Measurements from ENCODE around the gene SLC5A5. TPM values are rescaled to one million over a fixed set of nuclear protein-coding genes. Genes with fewer than 3 reads are reported as not detected.
"Not testable (repeated sequence)": the region's sequence is repeated elsewhere in the genome, so short reads cannot be mapped to it uniquely, and the experiment has no call there.

Gene SLC5A5
- total RNA-seq, 1 donor from 2014 or later: not detected

- TF ChIP-seq, protein P1, sequence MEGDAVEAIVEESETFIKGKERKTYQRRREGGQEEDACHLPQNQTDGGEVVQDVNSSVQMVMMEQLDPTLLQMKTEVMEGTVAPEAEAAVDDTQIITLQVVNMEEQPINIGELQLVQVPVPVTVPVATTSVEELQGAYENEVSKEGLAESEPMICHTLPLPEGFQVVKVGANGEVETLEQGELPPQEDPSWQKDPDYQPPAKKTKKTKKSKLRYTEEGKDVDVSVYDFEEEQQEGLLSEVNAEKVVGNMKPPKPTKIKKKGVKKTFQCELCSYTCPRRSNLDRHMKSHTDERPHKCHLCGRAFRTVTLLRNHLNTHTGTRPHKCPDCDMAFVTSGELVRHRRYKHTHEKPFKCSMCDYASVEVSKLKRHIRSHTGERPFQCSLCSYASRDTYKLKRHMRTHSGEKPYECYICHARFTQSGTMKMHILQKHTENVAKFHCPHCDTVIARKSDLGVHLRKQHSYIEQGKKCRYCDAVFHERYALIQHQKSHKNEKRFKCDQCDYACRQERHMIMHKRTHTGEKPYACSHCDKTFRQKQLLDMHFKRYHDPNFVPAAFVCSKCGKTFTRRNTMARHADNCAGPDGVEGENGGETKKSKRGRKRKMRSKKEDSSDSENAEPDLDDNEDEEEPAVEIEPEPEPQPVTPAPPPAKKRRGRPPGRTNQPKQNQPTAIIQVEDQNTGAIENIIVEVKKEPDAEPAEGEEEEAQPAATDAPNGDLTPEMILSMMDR (IDR thresholded peaks at IDR 0.05): no peak
- H3K27ac ChIP-seq: no peak overlapping the region
- H3K36me3 ChIP-seq: no peaks in the 10 kb centered on the region
- intact Hi-C loops (cut with DNase I): no loop called here
- H3K9me3 ChIP-seq: peaks cover 5% of the 10 kb centered on the region
- no peak overlapping the region for H3K4me3 ChIP-seq
- peaks cover 16% of the 10 kb centered on the region for H3K27me3 ChIP-seq
- ATAC-seq: no peak
- no peaks in the 10 kb centered on the region for H3K4me1 ChIP-seq
- DNase-seq: no peak
Measured at GRCh38 chr19:17915940-17916593, 44.3 kb downstream of the SLC5A5 start.

- H3K9me3 ChIP-seq; ATAC-seq; H3K36me3 ChIP-seq; intact Hi-C loops (cut with DNase I); H3K4me1 ChIP-seq; H3K4me3 ChIP-seq; DNase-seq; H3K27ac ChIP-seq: not testable (repeated sequence)
- peaks cover 16% of the 10 kb centered on the region for H3K27me3 ChIP-seq
Measured at GRCh38 chr19:17918151-17918550, 46.4 kb downstream of the SLC5A5 start.

GRCh38 chr19:17919122-17919521 lies 47.4 kb downstream of the SLC5A5 start:
- H3K27me3 ChIP-seq; intact Hi-C loops (cut with DNase I); H3K4me3 ChIP-seq; H3K4me1 ChIP-seq; ATAC-seq; H3K9me3 ChIP-seq; H3K27ac ChIP-seq; H3K36me3 ChIP-seq; DNase-seq: not testable (repeated sequence)

GRCh38 chr19:17920527-17920926 lies 48.8 kb downstream of the SLC5A5 start:
- H3K27ac ChIP-seq: no peak overlapping the region
- H3K9me3 ChIP-seq: no peaks in the 10 kb centered on the region
- intact Hi-C loops (cut with DNase I): no loop called here
- DNase-seq (no peak), ATAC-seq (no peak)
- no peak overlapping the region for H3K4me3 ChIP-seq
- no peaks in the 10 kb centered on the region for H3K36me3 ChIP-seq
- H3K4me1 ChIP-seq: no peaks in the 10 kb centered on the region
- H3K27me3 ChIP-seq: no peaks in the 10 kb centered on the region
- TF ChIP-seq, protein P1 (IDR thresholded peaks at IDR 0.05): no peak

DNA sequence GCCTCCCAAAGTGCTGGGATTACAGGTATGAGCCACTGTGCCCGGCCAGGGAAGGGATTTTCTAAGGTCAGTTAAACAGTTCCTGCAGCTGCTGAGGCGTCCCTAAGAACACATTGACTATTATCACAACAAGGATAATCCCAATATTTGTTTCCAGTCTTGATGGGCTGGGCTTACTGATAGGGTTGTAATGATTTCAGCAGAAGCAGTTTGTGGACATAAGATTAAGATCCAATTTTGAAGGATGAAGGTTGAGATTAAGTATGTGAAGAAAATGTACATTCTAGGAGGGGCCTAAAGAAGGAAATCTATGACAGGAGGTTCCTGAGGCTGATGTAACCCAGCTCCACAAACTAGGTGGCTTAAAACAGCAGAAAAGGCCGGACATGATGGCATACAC lies 50.4 kb downstream of the SLC5A5 start:
- no peak overlapping the region for H3K27ac ChIP-seq
- intact Hi-C loops (cut with DNase I): no loop called here
- H3K9me3 ChIP-seq: no peaks in the 10 kb centered on the region
- DNase-seq (no peak), ATAC-seq (no peak)
- TF ChIP-seq, protein P1 (IDR thresholded peaks at IDR 0.05): no peak
- H3K27me3 ChIP-seq: no peaks in the 10 kb centered on the region
- no peaks in the 10 kb centered on the region for H3K36me3 ChIP-seq
- H3K4me3 ChIP-seq: no peak overlapping the region
- H3K4me1 ChIP-seq: no peaks in the 10 kb centered on the region

DNA sequence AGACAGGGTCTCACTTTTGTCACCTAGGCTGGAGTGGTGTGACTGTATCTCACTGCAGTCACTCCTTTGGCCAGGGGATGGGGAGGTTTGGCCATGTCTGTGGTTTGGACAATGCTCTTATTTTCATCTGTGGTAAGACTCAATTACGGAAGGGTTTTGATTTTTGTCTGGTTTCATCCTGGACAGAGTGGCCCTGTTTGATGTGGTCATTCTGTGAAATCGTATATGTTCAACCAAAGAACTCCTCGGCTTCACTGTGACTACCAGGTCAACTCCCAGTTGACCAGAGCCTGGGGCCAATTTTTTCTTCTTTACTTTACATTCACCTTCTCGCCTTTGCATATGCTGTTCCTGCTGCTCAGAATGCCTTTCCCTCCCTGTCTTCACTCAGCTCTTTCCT lies 54.3 kb downstream of the SLC5A5 start:
- TF ChIP-seq, protein P1 (IDR thresholded peaks at IDR 0.05): no peak
- no peak for ATAC-seq
- H3K36me3 ChIP-seq: no peaks in the 10 kb centered on the region
- no peak overlapping the region for H3K4me3 ChIP-seq
- no peaks in the 10 kb centered on the region for H3K27me3 ChIP-seq
- H3K4me1 ChIP-seq: no peaks in the 10 kb centered on the region
- H3K27ac ChIP-seq: no peak overlapping the region
- no peaks in the 10 kb centered on the region for H3K9me3 ChIP-seq
- no peak for DNase-seq
- intact Hi-C loops (cut with DNase I): no loop called here

DNA sequence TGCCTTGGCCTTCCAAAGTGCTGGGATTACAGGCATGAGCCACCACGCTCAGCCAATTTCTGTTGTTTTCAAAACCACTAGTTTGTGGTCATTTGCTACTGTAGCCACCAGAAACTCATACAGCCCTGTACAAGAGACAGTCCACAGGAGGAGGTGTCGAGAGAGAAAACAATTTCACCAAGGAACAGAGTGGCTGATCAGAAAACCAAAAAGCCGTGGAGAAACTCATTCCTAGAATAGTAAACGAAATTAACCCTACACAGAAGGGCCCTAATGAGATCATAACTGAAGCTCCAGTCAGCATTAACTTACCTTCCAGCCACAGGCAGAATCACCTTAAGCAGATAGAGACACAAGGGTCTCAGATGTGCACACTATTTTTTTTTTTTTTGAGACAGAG lies 57.3 kb downstream of the SLC5A5 start:
- no peak overlapping the region for H3K27ac ChIP-seq
- H3K27me3 ChIP-seq: no peaks in the 10 kb centered on the region
- TF ChIP-seq, protein P1 (IDR thresholded peaks at IDR 0.05): no peak
- H3K9me3 ChIP-seq: no peaks in the 10 kb centered on the region
- H3K4me1 ChIP-seq: peaks cover 8% of the 10 kb centered on the region
- intact Hi-C loops (cut with DNase I): no loop called here
- no peaks in the 10 kb centered on the region for H3K36me3 ChIP-seq
- DNase-seq: no peak
- ATAC-seq: no peak
- H3K4me3 ChIP-seq: no peak overlapping the region

All from upper lobe of right lung (tissue), 1 donor.